ENCODE results near the gene RUNDC3A. TPM values are rescaled to one million over a fixed set of nuclear protein-coding genes. Genes with fewer than 3 reads are reported as not detected.
A peak's percentile ranks its signal among the peaks of the same experiment; 100 is the strongest.

RUNDC3A gene
- total and polyA plus RNA-seq, 2 of the 13 experiments (the other 11 are each of a cell fraction or from before 2014, with no cell fraction given): 0.25 TPM; not detected in 1

- TF ChIP-seq, protein P1, sequence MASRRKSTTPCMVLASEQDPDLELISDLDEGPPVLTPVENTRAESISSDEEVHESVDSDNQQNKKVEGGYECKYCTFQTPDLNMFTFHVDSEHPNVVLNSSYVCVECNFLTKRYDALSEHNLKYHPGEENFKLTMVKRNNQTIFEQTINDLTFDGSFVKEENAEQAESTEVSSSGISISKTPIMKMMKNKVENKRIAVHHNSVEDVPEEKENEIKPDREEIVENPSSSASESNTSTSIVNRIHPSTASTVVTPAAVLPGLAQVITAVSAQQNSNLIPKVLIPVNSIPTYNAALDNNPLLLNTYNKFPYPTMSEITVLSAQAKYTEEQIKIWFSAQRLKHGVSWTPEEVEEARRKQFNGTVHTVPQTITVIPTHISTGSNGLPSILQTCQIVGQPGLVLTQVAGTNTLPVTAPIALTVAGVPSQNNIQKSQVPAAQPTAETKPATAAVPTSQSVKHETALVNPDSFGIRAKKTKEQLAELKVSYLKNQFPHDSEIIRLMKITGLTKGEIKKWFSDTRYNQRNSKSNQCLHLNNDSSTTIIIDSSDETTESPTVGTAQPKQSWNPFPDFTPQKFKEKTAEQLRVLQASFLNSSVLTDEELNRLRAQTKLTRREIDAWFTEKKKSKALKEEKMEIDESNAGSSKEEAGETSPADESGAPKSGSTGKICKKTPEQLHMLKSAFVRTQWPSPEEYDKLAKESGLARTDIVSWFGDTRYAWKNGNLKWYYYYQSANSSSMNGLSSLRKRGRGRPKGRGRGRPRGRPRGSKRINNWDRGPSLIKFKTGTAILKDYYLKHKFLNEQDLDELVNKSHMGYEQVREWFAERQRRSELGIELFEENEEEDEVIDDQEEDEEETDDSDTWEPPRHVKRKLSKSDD (CRISPR knock-in tag; IDR thresholded peaks at IDR 0.05; ENCODE audit: low read depth): peak; percentile 53; the same call in 1 of the 2 replicates
- TF ChIP-seq HNRNPLL (IDR thresholded peaks at IDR 0.05; ENCODE audit: low read depth, low read length, poor library complexity, severe bottlenecking) (peak; percentile 91), ZNF563 (CRISPR knock-in tag; IDR thresholded peaks at IDR 0.05) (peak; percentile 96), ZNF160 (CRISPR knock-in tag; IDR thresholded peaks at IDR 0.05) (no peak), ZNF747 (CRISPR knock-in tag; IDR thresholded peaks at IDR 0.05; ENCODE audit: borderline replicate concordance) (peak; percentile 91; the same call in 1 of the 2 replicates), UBTF (CRISPR knock-in tag; IDR thresholded peaks at IDR 0.05) (peak; percentile 75; the same call in 1 of the 2 replicates), ATM (IDR thresholded peaks at IDR 0.05; ENCODE audit: borderline replicate concordance) (no peak), RAD21 (CRISPR knock-in tag; IDR thresholded peaks at IDR 0.05) (peak; percentile 71), ZNF770 (CRISPR knock-in tag; IDR thresholded peaks at IDR 0.05) (peak; percentile 99), CBX1 (IDR thresholded peaks at IDR 0.05; ENCODE audit: low read depth) (peak; percentile 85), MED13 (CRISPR knock-in tag; IDR thresholded peaks at IDR 0.05) (peak; percentile 3; the same call in 1 of the 2 replicates)
These were observed 16.3 kb downstream of the RUNDC3A start, which contains the start of gene SLC25A39 (continued) for GRCh38 chr17:44324571-44325275.
